Prostate gland (tissue), 2 donors: Measurements from ENCODE around the gene HCFC1. TPM values are rescaled to one million over a fixed set of nuclear protein-coding genes. Genes with fewer than 3 reads are reported as not detected.

Experiments
- DNase-seq: peaks from one replicate; pipeline ENCODE4 v3.0.0-alpha.2; 2019; ENCODE audit warnings: low spot score
- H3K27ac ChIP-seq, 2 donors: fragments of 200-600 bp; sonication (generic); 2 replicates each; pipeline ENCODE4 v1.5.1; 2017 to 2019
- H3K27me3 ChIP-seq: fragments of 200-600 bp; sonication (generic); replicated peaks from 2 replicates; pipeline ENCODE4 v1.5.1; 2019; ENCODE audit not compliant: insufficient read depth
- H3K36me3 ChIP-seq, 2 donors: fragments of 200-600 bp; sonication (generic); 1 replicate in 1 of 2; 2 replicates in 1 of 2; pipeline versions ENCODE4 v1.5.1 to v1.8.1; 2017 to 2019
- H3K4me1 ChIP-seq: fragments of 200-600 bp; sonication (generic); replicated peaks from 2 replicates; pipeline ENCODE4 v1.5.1; 2019
- H3K4me3 ChIP-seq, 2 donors: fragments of 200-600 bp; sonication (generic); 2 replicates each; pipeline ENCODE4 v1.5.1; 2017 to 2019
- H3K9me3 ChIP-seq: fragments of 200-600 bp; sonication (generic); 2 replicates; pipeline ENCODE4 v1.5.1; 2017
- CTCF ChIP-seq, 4 experiments: fragments of 200-600 bp in 2 of 4; fragments of 450-650 bp in 2 of 4; sonication (generic) in 2 of 4; IDR thresholded peaks; 1 replicate in 3 of 4; 2 replicates in 1 of 4; pipeline ENCODE4 v1.5.1; 2016 to 2019; ENCODE audit warnings: antibody characterized with exemption in 4 of 4, mild to moderate bottlenecking in 2 of 4, moderate library complexity in 2 of 4
- POLR2A ChIP-seq: fragments of 450-650 bp; IDR thresholded peaks from one replicate; pipeline ENCODE4 v1.6.1; 2016; ENCODE audit warnings: antibody characterized with exemption, mild to moderate bottlenecking
- POLR2AphosphoS5 ChIP-seq: sonication (generic); formaldehyde crosslinking; IDR thresholded peaks from one replicate; pipeline ENCODE4 v1.6.1; 2017; ENCODE audit warnings: antibody characterized with exemption
- WGBS: methylation state at CpG from one replicate; pipeline ENCODE4 v1.1.5; 2018; 5-methylcytosine and 5-hydroxymethylcytosine counted together
- intact Hi-C: fragments of 100-400 bp; cut with DNase I; formaldehyde crosslinking; loops from one replicate; pipeline ENCODE4 v1.14.2; 2022
- total RNA-seq, 2 donors: library from RNA; depleted of rRNA; stranded (reverse); fragments of >200 nt; gene quantifications; one replicate each; pipeline ENCODE4 v1.1.0, GENCODE V29; 2016

The HCFC1 gene
- total RNA-seq, 2 donors from 2014 or later: 67.7 to 115 TPM

GRCh38 chrX:154019061-154019621 is 47.5 kb upstream of the HCFC1 start:
- no peaks in the 10 kb centered on the region for H3K4me1 ChIP-seq
- no peak for TF ChIP-seq POLR2AphosphoS5
- no peak for TF ChIP-seq CTCF (IDR thresholded peaks at IDR 0.05)
- no peak for TF ChIP-seq POLR2A
- no peaks in the 10 kb centered on the region for H3K36me3 ChIP-seq
- DNase-seq: no peak
- intact Hi-C loops: loop anchor here (10.0 kb wide), 1 partner anchor 76 kb away; the partner anchor contains the start of gene MECP2
- H3K27me3 ChIP-seq: no peaks in the 10 kb centered on the region
- no peaks in the 10 kb centered on the region for H3K9me3 ChIP-seq
- peak overlapping the region; percentile 37 to 44 for H3K4me3 ChIP-seq
- WGBS: no CpG with 5 or more reads among the region's 45 CpGs
- peak overlapping the region; percentile 57 to 75 for H3K27ac ChIP-seq

- intact Hi-C loops: loop anchor here (10.0 kb wide), 1 partner anchor 76 kb away; the partner anchor contains the start of gene MECP2
- H3K4me3 ChIP-seq: peak overlapping the region; percentile 37 to 44
- no peaks in the 10 kb centered on the region for H3K27me3 ChIP-seq
- no peaks in the 10 kb centered on the region for H3K4me1 ChIP-seq
- TF ChIP-seq POLR2A (no peak), CTCF (IDR thresholded peaks at IDR 0.05) (no peak), POLR2AphosphoS5 (no peak)
- peak overlapping the region; percentile 57 to 75 for H3K27ac ChIP-seq
- 39% methylated on average over 4 of the region's 15 CpGs for WGBS
- no peak for DNase-seq
- no peaks in the 10 kb centered on the region for H3K9me3 ChIP-seq
- no peaks in the 10 kb centered on the region for H3K36me3 ChIP-seq
Measured at GRCh38 chrX:154018518-154019060, 47.0 kb upstream of the HCFC1 start.

GRCh38 chrX:154017766-154018517 is 46.3 kb upstream of the HCFC1 start:
- intact Hi-C loops: loop anchor here (10.0 kb wide), 1 partner anchor 77 kb away; the partner anchor contains the start of gene MECP2
- no peak overlapping the region for H3K4me3 ChIP-seq

GRCh38 chrX:154016366-154017076 is 44.9 kb upstream of the HCFC1 start:
- no peaks in the 10 kb centered on the region for H3K36me3 ChIP-seq
- H3K9me3 ChIP-seq: no peaks in the 10 kb centered on the region
- no peak for TF ChIP-seq POLR2A
- TF ChIP-seq CTCF (IDR thresholded peaks at IDR 0.05): no peak
- TF ChIP-seq POLR2AphosphoS5: no peak
- intact Hi-C loops: loop anchor here (10.0 kb wide), 1 partner anchor 78 kb away; the partner anchor contains the start of gene MECP2
- no peaks in the 10 kb centered on the region for H3K4me1 ChIP-seq
- H3K27me3 ChIP-seq: no peaks in the 10 kb centered on the region
- no peak for DNase-seq
- no peak overlapping the region for H3K4me3 ChIP-seq
- 93% methylated on average over 10 of the region's 24 CpGs for WGBS
- no peak overlapping the region for H3K27ac ChIP-seq

More at GRCh38 chrX:154017766-154018517, 46.3 kb upstream of the HCFC1 start:
- 53% methylated on average over 12 of the region's 26 CpGs for WGBS
- H3K36me3 ChIP-seq: no peaks in the 10 kb centered on the region
- TF ChIP-seq POLR2AphosphoS5 (peak; percentile 5), CTCF (IDR thresholded peaks at IDR 0.05) (peak in 1 of 4 experiments; percentile 1), POLR2A (no peak)
- H3K27me3 ChIP-seq: no peaks in the 10 kb centered on the region
- no peaks in the 10 kb centered on the region for H3K4me1 ChIP-seq
- no peaks in the 10 kb centered on the region for H3K9me3 ChIP-seq
- peak; percentile 23 for DNase-seq
- H3K27ac ChIP-seq: peak overlapping the region; percentile 57 to 75
